GM19193 (cell line): ENCODE measurements around the gene IGF1R.

ENCODE experiments used
- POLR2A ChIP-seq: IDR thresholded peaks from 4 replicates; pipeline ENCODE4 v1.6.1; 2011; ENCODE audit not compliant: insufficient read depth, insufficient read length; ENCODE audit errors: extremely low read depth

IGF1R gene

DNA sequence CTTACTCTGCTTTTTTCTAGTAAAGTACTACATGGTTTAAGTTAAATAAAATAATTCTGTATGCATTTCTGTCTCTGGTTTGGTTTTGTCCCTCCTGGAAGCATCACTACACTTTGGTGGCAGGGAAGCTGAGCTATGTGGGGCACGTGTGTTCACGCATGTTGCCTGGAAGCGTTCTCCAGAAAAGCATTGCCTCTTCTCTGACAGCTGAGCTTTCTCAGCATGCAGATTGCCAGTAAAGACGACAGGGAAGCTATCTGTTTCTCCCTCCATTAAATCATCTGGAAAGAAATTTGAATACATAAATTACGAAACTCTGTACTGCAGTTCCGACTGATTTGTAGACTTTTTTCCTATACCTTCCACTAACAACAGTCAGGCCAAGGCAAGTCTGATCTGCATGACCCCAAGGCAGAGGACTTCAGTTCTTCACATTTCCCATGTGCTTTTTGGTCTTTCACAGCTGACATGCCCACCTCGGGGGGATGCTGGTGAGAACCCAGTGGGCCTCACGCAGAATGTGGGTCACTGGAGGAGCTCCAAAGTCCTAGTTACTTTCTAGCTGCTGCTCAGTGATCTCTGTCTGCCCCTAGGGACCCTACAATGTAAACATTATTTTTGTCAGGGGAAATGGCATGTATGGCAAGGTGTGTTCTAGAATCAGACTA is 316.3 kb downstream of the IGF1R start:
- TF ChIP-seq POLR2A = no peak

DNA sequence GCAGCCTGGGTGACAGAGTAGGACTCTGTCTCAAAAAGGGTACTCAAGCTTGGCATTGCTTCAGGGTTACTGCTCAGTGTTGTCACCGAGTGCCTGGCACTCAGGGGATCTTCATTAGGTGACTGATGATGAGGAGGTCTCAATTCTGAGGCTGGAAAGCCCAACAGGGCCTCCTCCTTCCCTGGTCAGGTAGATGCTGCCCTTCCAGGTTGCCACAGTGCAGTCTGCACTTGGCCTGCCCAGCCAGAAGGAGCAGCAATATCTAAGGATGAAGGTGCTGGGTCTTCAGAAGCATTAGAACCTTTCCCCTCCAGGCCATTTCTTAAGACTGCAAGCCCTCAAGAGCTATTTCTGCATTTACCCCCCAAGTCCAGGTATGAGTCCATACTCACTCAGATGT is 317.3 kb downstream of the IGF1R start:
- TF ChIP-seq POLR2A = no peak

DNA sequence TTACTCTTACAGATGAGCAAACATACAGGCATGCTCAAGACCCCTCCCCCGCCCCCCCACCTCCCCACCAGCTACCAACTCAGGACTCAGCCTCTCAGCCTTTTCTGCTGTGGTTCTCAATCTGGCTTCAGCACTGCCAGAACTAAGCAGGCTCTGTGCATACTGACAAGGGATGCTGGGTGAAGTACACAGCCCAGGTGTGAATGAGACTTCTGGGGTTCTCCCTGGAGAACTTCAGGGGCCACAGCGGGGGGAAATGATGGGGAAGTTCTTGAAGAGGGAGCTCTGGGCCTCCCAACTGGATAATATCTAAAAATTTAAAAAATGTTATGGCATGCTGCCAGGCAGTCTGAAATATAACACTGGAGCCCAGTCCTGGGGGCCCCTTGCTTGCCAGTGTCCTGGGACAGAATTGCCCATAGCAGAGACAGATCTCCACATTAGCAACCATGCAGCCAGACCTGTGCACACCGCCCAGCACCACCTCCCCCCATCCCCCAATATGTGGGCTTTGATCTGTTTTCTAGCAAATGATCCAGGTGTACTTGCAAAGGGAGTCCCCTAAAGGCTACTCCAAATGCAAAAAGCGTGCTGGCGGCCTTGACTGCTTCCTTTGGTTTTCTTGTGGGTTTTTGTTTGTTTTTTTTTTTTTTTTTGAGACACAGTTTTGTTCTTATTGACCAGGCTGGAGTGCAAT is 317.9 kb downstream of the IGF1R start:
- TF ChIP-seq POLR2A = no peak

DNA sequence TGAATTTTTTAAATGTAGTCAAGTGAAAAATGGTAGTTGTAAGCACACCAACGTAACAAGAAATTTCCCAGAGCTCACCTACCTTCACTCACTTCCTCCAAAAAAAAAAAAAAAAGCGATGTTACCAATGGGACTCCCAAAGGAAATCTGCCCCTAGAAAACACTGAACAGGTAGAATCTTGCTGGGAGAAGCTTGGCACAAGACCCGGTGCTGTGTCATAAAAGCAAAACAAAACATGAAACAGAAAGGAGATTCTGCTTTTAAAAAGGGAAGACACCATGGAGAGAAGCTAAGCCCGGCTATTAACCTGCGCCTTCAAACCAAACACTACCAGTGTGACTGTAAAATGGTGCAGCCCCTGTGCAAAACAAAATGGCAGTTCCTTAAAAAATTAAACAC is 318.8 kb downstream of the IGF1R start:
- no peak for TF ChIP-seq POLR2A

DNA sequence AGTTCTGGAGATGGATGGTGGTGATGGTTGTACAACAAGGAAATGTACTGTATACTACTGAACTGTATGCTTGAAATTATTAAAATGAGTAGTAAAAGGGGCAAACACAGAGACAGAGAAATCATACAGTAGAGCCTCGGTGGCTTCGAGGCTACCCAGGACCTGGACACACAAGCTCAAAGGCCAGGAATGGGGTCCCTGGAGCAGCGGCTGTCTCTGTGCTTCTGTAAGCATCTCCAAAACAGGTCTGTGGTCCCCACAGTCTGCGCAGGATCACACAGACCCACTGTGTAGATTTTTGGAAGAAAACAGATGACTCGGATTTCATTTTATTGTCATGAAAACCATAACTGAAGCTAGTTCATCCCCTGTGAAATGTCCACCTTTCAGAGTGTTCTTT is 319.6 kb downstream of the IGF1R start:
- TF ChIP-seq POLR2A = no peak

DNA sequence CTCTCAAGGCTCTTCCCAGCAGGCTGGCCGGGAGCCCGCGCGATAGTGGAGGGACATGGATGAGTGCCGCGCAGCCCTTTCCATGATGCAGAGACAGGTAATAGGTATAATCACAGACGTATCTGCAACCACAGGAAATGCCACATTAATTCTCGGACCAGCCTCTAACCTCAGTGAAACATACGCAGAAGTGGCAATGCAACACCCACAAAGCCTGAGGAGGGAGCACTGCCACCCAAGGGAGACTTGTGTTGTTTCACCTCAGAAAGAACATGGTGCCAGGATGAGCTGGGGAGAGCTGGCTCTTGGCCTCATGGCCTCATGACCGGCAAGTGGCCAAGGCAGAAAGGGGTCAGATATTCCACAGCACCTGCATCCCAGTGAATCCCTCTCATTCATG is 320.2 kb downstream of the IGF1R start:
- TF ChIP-seq POLR2A = no peak

DNA sequence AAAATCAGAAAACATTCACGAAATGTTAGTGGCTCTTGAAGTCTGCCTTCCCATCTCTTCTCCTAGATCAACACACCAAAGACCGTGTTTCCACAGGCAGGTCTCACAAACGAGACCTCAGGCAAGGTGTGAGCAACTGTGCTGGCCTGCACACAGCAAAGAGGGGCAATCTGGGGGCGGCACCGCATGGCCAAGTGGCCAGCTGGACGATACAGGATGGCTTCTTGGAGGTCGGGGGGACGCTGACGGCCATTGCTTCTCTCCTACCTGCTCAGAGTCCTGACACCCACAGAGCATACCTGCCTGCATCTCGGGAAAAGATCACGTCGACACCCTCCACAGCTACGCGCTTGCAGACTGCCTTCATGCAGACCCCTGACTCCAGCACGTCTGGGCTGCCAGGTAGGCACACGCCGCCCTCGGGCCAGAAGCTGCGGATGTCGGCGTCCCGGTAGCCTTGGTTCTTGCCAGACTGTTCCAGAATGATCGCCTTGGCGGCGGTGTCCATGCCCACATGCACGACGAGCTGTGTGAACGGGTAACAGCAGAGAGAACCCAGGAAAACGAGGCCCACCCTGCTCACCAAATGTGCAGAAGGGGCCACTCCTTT is 320.9 kb downstream of the IGF1R start:
- TF ChIP-seq POLR2A = no peak

DNA sequence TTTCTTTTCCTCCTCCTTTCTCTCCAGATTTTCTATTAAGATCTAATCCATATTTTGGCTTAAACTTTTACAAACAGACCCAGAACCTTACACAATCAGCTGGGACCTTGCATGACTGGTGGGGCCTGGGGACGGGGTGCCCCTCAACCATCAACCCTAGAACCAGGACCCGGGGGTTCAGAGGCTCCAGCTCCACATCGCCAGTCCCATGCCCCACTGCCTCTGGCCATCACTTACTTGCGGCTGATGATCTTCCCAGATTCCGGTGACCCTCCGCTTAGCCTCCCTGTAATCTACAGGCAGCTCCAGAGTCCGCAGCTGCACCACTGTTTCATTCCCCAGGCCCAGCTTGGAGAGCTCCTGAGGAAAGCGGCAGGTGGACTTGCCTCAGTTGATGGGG is 322.5 kb downstream of the IGF1R start:
- TF ChIP-seq POLR2A = no peak

DNA sequence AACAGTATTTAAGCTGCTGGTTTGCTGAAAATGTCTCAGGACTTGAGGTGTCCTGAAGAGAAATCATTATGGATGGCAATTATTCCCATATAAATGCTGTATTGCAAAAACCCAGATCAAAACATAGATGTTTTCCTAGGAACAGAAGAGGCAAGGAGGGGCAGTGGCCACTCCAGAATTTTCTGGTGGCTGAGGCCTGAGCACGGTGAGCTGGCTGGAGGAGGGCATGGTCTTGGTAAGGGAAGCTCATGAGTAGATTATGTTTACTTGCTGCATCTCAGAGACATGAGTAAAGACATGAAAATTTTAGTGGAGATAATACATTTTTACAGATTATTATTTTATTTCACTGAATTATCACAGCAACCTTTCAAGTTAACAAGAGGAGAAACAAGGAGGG is 328.2 kb downstream of the IGF1R start:
- no peak for TF ChIP-seq POLR2A

DNA sequence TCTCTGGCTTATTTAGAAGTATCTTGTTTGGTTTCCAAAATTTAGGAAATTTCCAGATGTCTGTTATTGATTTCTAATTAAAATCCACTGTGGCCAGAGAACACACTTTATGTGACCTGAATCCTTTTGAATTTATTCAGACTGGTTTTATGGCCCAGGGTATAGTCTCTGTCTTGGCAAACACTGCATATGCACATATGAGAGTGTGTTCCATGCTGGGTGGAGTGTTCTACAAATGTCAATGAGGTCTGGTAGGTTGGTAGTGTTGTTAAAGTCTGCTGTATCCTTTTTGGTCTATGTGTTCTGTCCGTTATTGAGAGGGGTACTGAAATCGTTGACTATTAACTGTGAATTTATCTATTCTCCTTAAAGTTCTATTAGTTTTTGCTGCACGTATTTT is 329.1 kb downstream of the IGF1R start:
- TF ChIP-seq POLR2A = no peak

DNA sequence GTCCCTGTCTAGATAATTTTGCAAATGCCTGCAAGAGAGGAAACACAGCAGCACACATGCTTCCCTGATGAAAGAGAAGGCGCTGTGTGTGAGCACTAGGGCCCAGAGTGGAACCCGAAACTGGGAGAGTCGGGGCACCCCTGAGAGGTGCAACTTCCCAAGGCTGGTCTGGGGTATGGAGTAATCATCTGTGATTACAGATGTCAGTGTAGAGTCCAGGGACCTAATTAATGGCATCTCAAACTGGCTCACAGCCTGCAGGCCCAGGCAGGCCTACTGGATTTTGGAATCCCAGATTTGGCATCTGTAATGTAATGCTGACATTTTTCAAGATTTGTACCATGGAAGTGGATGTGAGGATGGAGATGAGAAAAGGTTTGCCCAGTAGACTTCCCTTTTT is 329.8 kb downstream of the IGF1R start:
- TF ChIP-seq POLR2A = no peak

DNA sequence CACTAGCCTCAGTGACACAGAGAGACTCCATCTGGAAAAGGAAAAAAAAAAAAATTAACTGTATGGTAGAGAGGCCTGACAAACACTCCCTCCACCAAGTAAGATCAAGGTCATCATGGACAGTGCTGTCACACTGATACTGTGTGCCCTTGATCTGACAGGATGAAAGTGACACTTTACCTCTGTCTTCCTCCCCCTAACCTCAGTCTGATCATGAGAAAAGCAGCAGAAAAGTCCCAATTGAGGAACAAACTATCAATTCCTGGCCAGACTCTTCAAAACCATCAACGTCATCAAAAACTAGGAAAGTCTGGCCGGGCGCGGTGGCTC is 332.5 kb downstream of the IGF1R start:
- no peak for TF ChIP-seq POLR2A

DNA sequence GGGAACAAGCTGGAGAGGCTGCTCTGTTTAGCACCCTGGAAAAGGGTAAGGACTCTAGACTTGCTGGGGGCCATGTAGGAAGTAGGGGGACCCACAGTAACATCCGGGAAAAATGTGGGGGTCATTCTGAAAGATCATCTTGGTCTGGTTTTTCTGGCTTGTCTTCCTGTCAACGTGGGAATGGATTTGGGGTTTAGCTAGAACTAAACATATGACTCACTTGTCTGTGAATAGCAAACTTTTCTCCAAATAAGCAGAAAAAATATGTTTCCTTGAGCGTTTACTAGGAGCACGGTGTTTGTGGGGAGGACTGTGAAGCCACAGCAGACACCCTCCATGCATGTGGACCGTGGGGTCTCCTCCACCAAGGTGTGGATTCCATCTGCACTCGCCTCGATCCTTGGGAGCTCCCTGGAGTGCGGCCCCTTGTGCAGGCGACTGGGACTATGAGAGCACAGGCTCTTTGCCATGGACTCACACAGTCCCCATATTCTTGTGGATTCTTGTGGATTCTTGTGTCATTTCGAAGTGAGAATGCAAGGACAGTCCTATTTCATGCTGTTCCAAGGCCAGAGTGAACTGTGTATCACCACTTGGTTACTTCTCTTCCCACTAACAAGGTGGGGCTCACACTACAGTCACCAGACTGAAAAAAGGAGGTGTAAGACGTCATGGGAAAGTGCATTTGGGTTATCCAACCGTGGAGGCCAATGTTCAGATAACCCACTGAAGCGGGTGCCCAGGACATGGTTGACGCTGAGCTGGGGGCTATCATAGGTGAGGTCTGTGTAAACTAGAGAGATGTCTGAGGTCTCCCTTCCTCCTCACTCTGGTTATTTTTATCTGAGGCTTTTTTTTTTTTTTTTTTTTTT is 333.7 kb downstream of the IGF1R start:
- TF ChIP-seq POLR2A = no peak

DNA sequence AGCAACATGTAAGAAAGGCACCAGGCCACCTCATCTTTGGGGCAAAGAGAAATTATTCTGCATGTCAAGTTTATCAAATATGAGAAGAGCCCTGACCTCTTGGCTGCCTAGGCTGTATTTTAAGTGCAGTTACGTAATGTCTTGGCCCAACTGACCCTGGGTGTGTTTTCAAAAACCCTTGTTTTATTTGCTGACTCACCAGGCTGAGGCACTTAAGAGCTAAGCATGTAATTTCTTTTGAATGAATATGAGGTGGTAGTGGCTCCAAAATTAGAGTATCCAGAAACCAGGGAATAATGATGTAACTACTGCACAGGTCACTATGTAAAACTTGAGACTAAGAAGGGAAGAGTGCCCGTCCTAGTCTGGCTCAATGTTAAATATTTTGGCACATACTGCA is 335.0 kb downstream of the IGF1R start:
- TF ChIP-seq POLR2A = no peak

DNA sequence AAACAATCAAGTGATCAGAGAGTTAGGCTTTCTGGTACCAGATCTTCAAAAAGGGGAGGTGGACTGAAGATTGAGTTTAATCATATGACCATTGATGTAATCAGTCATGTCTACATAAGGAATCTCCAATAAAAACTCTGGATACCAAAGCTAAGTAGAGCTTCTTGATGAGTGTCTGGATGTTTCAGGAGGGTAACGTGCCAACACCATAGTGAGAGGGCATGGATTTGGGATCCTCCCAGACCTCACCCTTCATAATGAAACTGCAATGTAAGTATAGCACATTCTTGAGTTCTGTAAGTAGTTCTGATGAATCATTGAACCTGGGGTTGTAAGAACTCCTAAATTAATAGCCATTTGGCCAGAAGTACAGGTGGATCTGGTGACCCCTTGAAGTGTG is 337.9 kb downstream of the IGF1R start:
- no peak for TF ChIP-seq POLR2A
